CD4-positive, alpha-beta T cell treated with Interleukin-6 for 4 hours (primary cell): ENCODE data around the gene NPM1.
A peak's percentile ranks its signal among the peaks of the same experiment; 100 is the strongest.
"Not testable (repeated sequence)": the region's sequence is repeated elsewhere in the genome, so short reads cannot be mapped to it uniquely, and the experiment has no call there.

Source experiments
- DNase-seq: peaks from one replicate; pipeline ENCODE4 v3.0.0-alpha.2; 2020; ENCODE audit warnings: mixed read lengths

NPM1 gene

GRCh38 chr5:171413993-171414392 lies 26.3 kb downstream of the NPM1 start:
- DNase-seq: not testable (repeated sequence)

DNA sequence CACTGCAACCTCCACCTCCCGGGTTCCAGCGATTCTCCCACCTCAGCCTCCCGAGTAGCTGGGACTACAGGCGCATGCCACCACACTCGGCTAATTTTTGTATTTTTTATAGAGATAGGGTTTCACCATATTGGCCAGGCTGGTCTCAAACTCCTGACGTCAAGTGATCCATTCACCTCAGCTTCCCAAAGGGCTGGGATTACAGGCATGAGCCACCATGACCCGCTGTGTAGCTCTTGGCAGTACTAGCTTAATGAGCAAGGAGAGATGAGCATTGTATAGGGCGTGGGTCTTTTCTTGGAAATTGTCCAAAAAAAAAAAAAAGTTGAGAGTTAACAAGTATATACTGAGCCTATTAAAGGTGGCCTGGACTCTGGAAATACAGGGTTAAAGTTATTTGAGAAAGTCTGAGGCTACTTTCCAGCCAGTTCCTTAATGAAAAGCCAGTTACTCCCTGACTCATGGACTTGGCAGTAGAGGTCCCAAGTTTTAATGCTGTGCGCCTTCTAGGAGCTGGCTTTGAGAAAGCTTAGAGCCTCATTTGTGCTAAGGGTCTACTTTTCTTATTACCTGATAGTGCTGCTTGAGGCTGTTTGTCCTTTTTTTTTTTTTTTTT lies 27.6 kb downstream of the NPM1 start:
- DNase-seq: no peak

GRCh38 chr5:171416160-171417049 lies 28.8 kb downstream of the NPM1 start:
- no peak for DNase-seq

GRCh38 chr5:171418316-171418981 lies 30.8 kb downstream of the NPM1 start:
- DNase-seq: peak; percentile 47

DNA sequence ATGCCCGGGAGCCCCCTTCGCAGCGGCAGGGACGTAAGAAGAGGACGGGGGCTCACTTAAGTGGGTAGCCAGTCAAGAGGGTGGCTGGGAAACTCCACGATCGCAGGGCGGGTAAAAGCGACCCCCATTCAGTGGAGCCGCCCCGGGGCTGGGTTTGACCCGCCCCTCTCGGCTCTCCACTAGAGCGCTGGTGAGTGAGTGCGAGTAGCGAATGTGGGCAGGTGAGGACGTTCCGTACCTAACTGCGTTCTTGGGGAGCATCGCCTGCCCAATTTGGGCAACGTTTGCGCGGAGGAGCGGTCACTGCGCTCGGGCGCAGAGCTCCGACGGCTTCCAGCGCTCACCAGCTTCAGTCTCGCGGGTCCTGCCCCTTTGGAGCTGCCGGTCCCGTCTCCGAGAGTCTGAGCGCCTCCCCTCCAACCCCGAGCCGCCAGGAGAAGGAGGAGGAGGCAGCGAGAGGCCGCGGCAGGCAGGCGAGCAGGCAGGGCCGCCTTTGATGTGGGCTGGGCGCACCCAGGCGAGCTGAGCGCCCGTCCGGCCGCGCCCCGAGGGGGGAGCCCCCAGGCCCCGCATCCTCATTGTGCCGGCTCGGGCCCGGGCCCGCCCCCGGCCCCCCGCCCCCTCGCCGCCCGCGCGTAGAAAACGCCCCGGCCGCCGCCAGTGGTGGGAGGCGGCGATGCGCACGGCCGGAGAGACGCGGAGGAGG lies 31.5 kb downstream of the NPM1 start, which contains the start of gene FGF18:
FGF18 (plus strand) TSS at position 666 of the 706 bp plus-strand sequence. CDS start 553 bp downstream, outside the sequence.
- peak; percentile 28 for DNase-seq

- no peak for DNase-seq
Observed at GRCh38 chr5:171419688-171420430, 32.2 kb downstream of the NPM1 start.

- DNase-seq: no peak
Observed at GRCh38 chr5:171420431-171421241, 33.0 kb downstream of the NPM1 start.

DNA sequence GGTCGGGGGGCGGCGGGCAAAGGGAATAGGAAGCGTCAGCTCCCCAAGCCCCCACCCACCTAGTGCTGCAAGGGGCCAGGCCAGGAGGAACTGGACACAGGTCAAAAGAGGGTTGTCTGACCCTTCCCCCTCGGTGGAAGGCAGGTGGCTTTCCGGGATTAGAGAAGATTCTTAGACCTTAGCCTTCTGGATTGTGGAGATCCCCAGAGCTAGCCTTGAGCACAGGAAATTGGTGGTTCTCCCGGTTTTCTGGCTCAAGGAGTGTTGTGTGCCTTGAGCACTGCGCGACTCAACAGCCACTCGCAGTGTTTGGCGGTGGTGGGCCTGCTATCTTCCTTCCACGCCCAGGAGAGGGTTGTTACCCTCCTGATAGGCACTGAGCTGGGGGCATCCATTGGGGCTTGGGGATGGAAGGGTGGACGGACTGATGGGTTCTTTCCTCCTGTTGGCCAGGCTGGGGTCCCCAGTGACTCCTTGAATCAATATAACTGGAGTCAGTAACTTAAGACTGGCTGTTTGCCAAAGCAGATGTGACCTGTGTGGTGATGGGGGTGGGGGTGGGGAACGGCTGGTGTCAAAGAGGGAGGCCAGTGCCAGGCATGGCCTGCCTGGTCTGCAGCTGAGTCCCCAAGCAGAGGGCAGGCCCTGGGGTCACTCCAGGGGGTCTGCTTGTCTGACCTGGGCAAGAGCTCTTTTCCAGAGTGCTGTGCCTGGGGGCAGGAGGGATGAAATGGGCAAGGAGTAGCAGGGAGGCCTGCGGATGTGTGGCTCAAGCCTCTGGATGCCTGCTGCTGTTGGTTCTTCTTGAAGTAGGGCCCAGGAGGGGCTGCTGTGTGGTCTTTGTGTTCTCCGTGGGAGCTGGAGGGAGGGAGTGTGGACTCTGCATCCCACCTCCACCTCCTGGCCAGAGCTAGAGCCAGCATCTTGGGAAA lies 33.9 kb downstream of the NPM1 start:
- DNase-seq: no peak

DNA sequence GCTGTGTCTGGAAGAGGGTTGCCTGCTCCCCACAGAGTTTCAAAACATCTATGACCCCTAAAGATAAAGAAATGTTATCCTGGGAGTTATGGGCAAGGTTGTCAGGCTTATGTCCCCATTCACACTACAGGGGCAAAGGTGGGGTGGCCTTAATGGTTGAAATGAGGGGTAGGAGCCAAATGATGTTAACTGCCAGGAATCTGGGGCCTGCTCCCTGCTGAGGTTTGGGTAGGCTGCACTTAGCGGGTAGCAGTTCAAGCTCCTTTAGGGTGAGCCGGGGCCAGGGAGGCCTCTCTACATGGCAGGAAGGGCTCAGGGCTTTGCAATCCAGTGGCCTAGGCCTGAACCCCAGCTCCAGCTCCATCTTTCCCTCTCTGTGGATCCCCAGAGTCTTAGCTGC lies 34.8 kb downstream of the NPM1 start:
- no peak for DNase-seq

GRCh38 chr5:171422902-171423663 lies 35.4 kb downstream of the NPM1 start:
- no peak for DNase-seq

DNA sequence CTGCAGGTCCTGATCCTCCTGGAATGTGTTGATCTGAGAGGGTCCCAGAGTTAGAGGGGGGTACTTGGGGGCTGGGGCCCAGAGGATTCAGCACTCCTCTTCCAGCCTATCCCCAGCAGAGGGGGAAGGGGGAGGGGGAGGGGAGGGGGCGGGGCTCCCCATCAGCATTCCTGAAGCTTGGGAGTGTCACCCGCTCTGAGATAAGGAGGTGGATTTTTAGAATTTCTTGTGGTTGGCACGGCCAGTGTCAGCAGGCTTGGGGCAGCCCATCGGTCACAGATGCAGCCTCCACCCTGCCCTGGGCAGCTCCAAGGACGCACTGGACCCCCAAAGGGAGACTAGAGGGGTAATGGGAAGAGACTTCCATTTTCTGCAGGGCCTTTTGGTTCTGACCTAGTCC lies 37.1 kb downstream of the NPM1 start:
- DNase-seq: no peak

- DNase-seq: no peak
Observed at GRCh38 chr5:171425596-171426244, 38.1 kb downstream of the NPM1 start.

DNA sequence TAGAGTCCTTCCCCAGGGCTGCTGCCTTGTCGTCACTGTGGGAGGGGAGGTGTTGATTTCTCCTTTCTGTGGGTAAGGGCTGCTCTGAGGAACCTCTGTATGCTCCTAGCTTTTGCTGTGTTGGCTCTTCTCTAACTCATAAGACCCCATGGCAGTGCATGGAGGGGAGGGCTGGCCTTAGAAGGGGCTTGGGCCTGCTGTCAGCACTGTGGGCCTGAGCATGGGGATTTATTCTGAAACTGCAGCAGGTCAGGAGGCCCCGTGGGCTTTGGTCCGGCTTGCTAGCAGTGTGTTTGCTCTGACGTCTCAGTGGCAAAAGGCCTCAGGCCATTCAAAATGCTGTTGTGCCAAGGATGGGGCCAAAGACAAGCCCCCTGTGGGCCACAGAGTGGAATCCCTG lies 38.6 kb downstream of the NPM1 start:
- DNase-seq: no peak

DNA sequence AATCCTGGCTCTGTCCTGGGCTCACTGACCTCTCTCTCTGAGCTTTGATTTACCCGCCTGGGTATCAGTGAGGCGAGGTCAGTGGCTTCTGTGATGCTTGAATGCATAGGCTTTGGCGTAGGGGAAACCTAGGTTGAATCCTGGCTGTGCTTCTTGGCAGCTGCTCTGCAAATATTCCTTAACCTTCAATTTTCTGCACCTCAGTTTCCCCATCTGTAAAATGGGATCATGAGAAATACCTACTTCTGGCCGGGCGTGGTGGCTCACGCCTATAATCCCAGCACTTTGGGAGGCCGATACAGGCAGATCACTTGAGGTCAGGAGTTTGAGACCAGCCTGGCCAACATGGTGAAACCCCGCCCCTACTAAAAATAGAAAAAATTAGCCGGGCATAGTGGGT lies 39.0 kb downstream of the NPM1 start:
- DNase-seq: no peak

- no peak for DNase-seq
Observed at GRCh38 chr5:171427318-171428167, 39.9 kb downstream of the NPM1 start.

DNA sequence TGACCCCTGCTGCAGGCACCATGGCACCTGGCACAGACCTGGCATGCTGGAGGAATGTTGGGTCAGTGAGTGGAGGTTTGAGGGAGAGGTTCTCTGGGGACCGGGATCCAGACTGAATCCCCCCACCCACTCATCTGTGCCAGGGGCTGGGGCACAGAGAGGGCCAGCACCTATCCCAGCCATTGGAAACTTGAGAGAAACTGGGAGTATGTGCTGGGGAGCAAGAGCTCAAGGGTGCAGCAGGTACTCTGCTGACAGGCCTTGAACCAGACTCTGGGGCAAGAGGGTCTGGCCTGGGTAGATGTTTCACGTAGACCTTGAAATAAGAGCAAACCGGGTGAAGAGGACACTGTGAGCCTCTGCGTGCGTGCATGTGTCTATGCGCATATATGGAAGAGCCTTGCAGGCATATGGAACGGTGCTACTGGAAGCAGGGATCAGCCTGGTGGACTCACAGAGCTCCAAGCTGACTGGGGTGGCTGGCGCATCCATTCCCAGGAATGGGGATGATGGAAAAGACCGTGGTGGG lies 40.6 kb downstream of the NPM1 start:
- DNase-seq: no peak

DNA sequence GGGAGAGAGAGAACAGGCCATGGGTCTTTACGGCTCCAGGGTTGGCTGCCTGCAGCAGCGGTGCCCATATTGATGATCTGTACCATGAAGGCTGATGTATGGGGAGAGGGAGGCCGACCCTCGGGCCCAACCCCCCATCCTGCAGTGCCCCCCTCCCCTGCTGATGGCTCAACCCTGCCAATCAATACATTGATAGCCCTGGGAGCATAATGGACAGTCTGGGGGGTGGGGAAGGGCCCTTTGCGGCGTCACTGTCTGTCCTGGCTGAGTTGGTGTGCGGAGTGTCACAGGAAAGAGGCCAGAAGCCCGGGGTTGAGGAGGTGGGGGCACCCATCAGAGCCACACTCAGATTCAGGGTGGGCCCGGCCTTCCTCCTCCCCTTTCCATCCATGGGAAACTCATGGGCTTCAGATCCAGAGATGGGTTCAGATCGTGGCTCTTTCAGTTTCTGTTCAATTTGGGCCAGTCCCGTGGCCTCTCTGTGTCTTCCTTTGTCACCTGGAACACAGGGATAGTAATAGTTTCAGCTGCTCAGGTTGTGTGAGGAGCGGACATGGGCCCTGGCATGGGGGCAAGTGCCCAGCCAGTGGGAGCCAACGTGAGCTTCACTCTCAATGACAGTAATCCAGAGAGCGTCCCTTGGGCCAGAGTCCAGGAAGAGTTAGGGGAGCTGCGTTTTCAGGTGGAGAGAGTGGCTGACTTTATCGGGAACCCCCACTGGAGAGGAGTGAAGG lies 41.3 kb downstream of the NPM1 start:
- DNase-seq: no peak
